Mucosa of rectum (tissue), 2 donors: ENCODE results near the gene PTGIS.

Experiments used
- H3K27ac ChIP-seq, 2 donors: one replicate each; pipeline ENCODE4 v1.7.0; 2013; ENCODE audit warnings: inconsistent platforms in 2 of 2, low read depth in 2 of 2, low read length in 2 of 2
- H3K27me3 ChIP-seq, 2 donors: one replicate each; pipeline ENCODE4 v1.7.0; 2013; ENCODE audit warnings: low read length in 2 of 2; ENCODE audit not compliant: control insufficient read depth in 2 of 2, insufficient read depth in 2 of 2
- H3K36me3 ChIP-seq, 2 donors: one replicate each; pipeline ENCODE4 v1.7.0; 2013; ENCODE audit warnings: low read length in 2 of 2; ENCODE audit not compliant: control insufficient read depth in 2 of 2, insufficient read depth in 2 of 2
- H3K4me1 ChIP-seq, 2 donors: one replicate each; pipeline ENCODE4 v1.7.0; 2013; ENCODE audit warnings: low read length in 2 of 2, mild to moderate bottlenecking in 1 of 2; ENCODE audit not compliant: control insufficient read depth in 2 of 2, insufficient read depth in 2 of 2
- H3K4me3 ChIP-seq, 2 donors: one replicate each; pipeline ENCODE4 v1.7.0; 2013; ENCODE audit warnings: low read length in 2 of 2
- H3K9ac ChIP-seq, 2 donors: one replicate each; pipeline ENCODE4 v1.7.0; 2013; ENCODE audit warnings: low read length in 2 of 2, low read depth in 1 of 2, mild to moderate bottlenecking in 1 of 2
- H3K9me3 ChIP-seq, 2 donors: one replicate each; pipeline ENCODE4 v1.7.0; 2013; ENCODE audit warnings: low read length in 2 of 2; ENCODE audit not compliant: control insufficient read depth in 2 of 2
- donor health status: healthy.
- donor health status: Normal muscosa, but diverticular disease.

Gene PTGIS

DNA sequence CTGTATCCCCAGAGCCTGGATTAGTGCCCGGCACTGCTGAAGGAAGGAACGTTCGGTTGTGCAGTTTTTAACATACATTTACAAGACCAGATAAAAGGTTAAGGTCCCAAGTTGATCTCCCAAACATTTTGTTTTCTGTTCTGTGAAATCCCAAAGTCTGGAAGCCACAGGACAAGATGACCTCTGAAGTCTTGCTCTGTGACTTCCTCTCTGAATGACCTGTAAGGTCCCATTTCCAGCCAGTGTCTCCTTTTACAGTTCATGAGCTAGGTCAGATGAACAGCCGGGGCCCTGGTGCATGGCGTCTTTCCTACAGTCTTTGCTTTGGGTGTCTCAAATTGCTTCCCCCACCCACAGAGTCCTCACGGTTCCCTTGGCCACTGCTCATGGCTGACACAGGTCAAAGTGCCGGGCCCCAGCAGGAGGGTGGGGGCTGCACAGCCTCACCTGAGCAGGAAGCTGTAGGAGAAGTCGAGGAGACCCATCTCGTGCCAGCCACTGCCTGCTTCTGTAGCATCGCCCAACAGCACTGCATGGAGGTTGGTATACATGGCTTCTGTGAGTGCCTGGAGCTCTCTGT lies 24.0 kb downstream of the PTGIS start:
- no peaks in the 10 kb centered on the region for H3K36me3 ChIP-seq
- H3K4me3 ChIP-seq, result no peak overlapping the region

DNA sequence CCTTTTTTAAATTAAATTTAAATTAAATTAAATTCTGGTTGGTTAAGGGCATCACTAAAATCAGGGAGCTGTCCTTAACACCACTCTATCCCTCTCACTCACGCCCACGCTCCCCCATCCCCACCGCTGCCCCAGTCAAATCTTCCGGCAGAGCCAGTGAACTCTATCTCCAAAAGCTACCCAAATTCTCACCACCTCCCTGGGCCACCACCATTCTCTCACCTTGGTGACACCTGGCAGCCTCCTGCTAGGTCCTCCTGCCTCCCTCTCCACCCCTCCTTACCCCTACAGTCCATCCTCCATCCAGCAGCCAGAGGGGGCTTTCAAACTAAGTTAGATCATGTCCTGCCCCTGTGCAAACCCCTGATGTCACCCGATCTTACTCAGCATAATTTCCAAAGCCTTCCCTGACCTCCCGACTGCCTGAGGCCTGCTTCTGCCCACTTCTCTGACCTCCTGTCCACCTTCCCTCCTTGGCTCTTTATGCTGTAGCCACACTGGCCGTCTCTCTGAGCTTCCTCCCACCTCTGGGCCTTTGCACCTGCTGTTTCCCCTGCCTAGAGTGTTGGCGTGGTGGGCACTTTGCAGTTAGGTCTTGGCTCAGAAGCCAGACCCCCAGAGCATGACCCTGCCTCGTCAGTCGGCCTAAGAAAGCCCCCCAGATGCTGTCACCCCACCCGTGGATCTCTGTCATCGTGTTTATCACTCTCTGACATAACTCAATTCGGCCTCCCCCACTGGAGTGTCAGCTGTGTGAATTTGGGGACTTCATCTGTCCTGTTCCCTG lies 24.7 kb downstream of the PTGIS start:
- H3K27ac ChIP-seq, result no peak overlapping the region
- H3K27me3 ChIP-seq, result no peaks in the 10 kb centered on the region
- H3K4me3 ChIP-seq, result no peak overlapping the region
- no peaks in the 10 kb centered on the region for H3K36me3 ChIP-seq
- H3K9ac ChIP-seq, result no peak overlapping the region
- H3K9me3 ChIP-seq, result peaks cover 0 to 4% of the 10 kb centered on the region in 2 donors
- H3K4me1 ChIP-seq, result no peaks in the 10 kb centered on the region

More for the DNA sequence above, 24.0 kb downstream of the PTGIS start:
- no peak overlapping the region for H3K9ac ChIP-seq
- peaks cover 0 to 4% of the 10 kb centered on the region in 2 donors for H3K9me3 ChIP-seq
- H3K27me3 ChIP-seq, result no peaks in the 10 kb centered on the region
- no peak overlapping the region for H3K27ac ChIP-seq
- H3K4me1 ChIP-seq, result no peaks in the 10 kb centered on the region

DNA sequence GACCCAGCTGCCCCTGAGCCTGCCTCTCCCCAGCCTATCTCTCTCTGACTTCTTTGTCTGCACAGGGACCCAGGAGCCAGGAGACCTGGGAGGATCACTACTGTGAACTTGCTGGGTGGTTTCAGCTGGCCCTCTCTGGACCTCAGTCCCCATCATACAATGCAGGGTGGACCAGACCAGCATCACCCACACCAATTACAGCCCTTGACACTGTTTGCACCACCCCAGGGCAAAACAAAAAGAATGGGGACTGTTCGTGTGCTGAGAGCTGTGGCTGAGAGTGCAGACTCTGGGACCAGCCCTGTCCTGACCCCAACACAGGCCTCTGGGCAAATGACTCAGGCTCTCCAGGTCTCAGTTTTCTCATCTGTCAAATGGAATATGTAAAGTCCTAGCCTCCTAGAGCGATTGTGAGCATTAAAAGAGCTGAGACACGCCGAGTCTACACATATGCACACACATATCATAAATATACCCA lies 25.4 kb downstream of the PTGIS start:
- H3K36me3 ChIP-seq, result no peaks in the 10 kb centered on the region
- H3K27ac ChIP-seq, result no peak overlapping the region
- H3K9ac ChIP-seq, result no peak overlapping the region
- H3K4me3 ChIP-seq, result no peak overlapping the region
- no peaks in the 10 kb centered on the region for H3K27me3 ChIP-seq
- H3K9me3 ChIP-seq, result peaks cover 0 to 4% of the 10 kb centered on the region in 2 donors
- H3K4me1 ChIP-seq, result no peaks in the 10 kb centered on the region

DNA sequence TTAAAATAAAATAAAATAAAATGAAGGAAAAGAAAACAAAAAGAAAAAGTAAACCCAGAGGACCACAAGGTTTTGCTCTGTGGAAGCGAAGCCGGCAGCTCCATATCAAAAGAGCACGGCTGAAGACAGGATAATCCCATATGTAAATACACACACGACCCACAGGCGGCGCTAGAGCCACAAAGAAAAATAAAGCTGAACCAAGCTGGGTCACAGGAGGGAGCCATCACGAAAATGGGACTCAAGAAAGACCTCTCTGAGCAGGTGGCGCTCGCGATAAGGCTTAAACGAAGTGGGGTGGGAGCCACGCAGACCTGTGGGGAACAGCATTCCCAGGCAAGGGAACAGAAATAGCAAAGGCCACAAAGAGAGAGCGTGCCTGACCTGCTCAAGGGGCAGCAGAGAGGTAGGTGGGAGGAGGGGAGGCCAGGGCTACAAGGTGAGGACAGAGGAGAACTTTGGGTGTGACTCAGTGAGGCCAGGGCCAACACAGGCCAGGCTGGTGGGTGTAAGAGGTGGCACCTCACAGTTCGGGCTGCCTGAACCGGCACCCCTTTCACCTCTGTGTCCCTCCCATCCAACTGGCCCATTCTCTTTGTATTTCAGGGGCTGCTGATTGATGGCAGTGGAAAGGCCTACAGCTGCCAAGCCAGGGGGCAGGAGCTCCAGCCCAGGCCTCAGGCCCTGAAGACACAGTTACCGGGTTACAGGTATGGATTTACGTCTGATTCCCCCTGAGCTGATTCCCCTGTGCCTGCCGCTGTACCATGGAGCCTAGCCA lies 26.0 kb downstream of the PTGIS start:
- Histone ChIP-seq H3K9me3 (peaks cover 0 to 4% of the 10 kb centered on the region in 2 donors), H3K27ac (no peak overlapping the region), H3K27me3 (no peaks in the 10 kb centered on the region), H3K4me1 (no peaks in the 10 kb centered on the region), H3K9ac (no peak overlapping the region), H3K4me3 (no peak overlapping the region), H3K36me3 (no peaks in the 10 kb centered on the region)

- Histone ChIP-seq H3K9me3 (peaks cover 0 to 4% of the 10 kb centered on the region in 2 donors), H3K27me3 (no peaks in the 10 kb centered on the region), H3K36me3 (no peaks in the 10 kb centered on the region), H3K4me3 (no peak overlapping the region), H3K9ac (no peak overlapping the region), H3K4me1 (no peaks in the 10 kb centered on the region), H3K27ac (no peak overlapping the region)
Measured at GRCh38 chr20:49540687-49541435, 27.1 kb downstream of the PTGIS start.

- no peaks in the 10 kb centered on the region for H3K36me3 ChIP-seq
- no peaks in the 10 kb centered on the region for H3K27me3 ChIP-seq
- H3K9ac ChIP-seq, result no peak overlapping the region
- no peaks in the 10 kb centered on the region for H3K4me1 ChIP-seq
- H3K4me3 ChIP-seq, result no peak overlapping the region
- no peaks in the 10 kb centered on the region for H3K9me3 ChIP-seq
- H3K27ac ChIP-seq, result no peak overlapping the region
Measured at GRCh38 chr20:49540232-49540620, 27.7 kb downstream of the PTGIS start.

- no peak overlapping the region for H3K27ac ChIP-seq
Measured at GRCh38 chr20:49539481-49540231, 28.3 kb downstream of the PTGIS start.

GRCh38 chr20:49538950-49539349 lies 29.0 kb downstream of the PTGIS start:
- peaks cover 0 to 2% of the 10 kb centered on the region in 2 donors for H3K27me3 ChIP-seq
- H3K4me3 ChIP-seq, result no peak overlapping the region
- H3K36me3 ChIP-seq, result no peaks in the 10 kb centered on the region
- H3K27ac ChIP-seq, result no peak overlapping the region
- H3K4me1 ChIP-seq, result no peaks in the 10 kb centered on the region
- no peaks in the 10 kb centered on the region for H3K9me3 ChIP-seq
- no peak overlapping the region for H3K9ac ChIP-seq

More at GRCh38 chr20:49539481-49540231, 28.3 kb downstream of the PTGIS start:
- no peaks in the 10 kb centered on the region for H3K36me3 ChIP-seq
- no peak overlapping the region for H3K4me3 ChIP-seq
- no peak overlapping the region for H3K9ac ChIP-seq
- H3K9me3 ChIP-seq, result no peaks in the 10 kb centered on the region
- H3K4me1 ChIP-seq, result no peaks in the 10 kb centered on the region
- H3K27me3 ChIP-seq, result peaks cover 0 to 2% of the 10 kb centered on the region in 2 donors

DNA sequence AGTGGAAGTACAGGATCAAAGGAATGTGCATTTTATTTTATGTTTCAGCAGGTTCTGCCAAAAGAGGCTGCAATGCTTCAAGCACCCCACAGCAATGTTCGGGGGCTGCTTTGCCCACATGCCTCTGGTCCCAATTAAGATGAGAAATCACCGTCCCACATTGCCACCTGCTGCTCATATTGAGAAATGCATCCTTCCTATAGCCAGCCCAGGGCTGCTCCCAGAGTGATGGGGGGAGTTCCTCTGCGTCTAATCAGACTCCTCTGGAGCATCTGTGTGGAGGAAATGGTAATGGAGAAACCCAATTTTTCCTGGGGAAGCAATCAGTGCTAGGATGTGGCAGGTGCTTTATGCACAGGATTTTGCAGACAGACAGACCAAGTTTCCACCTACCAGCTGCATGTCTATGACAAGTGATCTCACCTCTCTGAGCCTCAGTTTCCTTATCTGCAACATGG lies 33.7 kb downstream of the PTGIS start:
- no peaks in the 10 kb centered on the region for H3K36me3 ChIP-seq
- peaks cover 2% of the 10 kb centered on the region in 2 donors for H3K27me3 ChIP-seq
- no peaks in the 10 kb centered on the region for H3K9me3 ChIP-seq
- H3K4me1 ChIP-seq, result no peaks in the 10 kb centered on the region
- no peak overlapping the region for H3K4me3 ChIP-seq
- H3K9ac ChIP-seq, result no peak overlapping the region
- H3K27ac ChIP-seq, result no peak overlapping the region
